GM12801 (cell line): Measurements from ENCODE around the gene EFNA3.

Experiments
- TF ChIP-seq, protein P1 (sequence below): IDR thresholded peaks from one replicate; pipeline ENCODE4 v1.5.1; 2011; ENCODE audit warnings: control low read depth; ENCODE audit not compliant: insufficient read length; ENCODE audit errors: extremely low read depth

The EFNA3 gene

DNA sequence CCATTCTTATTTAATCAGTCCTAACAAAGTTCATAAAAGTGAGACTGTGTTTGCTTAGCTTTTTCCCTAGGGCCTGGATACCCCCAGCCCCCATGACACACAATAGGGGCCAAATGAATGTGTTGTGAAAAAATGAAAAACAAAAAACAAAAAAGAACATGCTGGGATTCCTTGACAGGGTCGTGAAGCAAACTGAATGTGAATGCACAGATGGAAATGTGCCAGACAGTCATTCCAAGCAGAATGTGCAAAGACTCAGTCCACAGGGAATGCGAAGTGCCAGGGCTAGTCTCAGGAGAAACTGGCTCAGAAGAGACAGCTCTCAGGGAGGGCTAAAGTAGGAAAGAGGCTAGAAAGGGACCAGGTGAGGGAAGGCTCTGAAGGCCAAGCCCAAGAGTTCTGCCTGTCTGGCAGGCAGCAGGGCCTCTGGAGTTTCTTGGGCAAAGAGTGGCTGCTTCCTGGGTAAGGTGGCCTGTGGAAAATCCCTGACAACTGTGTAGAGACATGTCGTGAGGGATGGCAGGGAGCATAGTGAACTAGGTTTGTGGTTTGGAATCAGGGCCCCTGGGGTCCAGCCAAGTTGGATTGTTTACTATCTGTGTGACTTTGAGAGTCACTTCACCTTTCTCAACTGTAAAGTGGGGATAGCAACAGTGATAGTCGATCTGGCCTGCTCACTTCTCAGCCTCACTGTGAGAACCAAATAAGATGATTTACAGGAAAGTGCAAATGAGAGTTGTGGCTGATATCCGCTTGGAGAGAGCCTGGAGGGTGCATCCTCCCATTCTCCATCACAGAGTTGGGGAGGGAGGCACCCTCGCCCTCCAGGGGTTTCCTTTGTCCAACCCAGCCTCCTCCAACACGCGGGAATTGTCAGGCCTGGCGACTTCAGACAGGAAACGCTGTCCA lies 28.7 kb upstream of the EFNA3 start:
- TF ChIP-seq, protein P1, sequence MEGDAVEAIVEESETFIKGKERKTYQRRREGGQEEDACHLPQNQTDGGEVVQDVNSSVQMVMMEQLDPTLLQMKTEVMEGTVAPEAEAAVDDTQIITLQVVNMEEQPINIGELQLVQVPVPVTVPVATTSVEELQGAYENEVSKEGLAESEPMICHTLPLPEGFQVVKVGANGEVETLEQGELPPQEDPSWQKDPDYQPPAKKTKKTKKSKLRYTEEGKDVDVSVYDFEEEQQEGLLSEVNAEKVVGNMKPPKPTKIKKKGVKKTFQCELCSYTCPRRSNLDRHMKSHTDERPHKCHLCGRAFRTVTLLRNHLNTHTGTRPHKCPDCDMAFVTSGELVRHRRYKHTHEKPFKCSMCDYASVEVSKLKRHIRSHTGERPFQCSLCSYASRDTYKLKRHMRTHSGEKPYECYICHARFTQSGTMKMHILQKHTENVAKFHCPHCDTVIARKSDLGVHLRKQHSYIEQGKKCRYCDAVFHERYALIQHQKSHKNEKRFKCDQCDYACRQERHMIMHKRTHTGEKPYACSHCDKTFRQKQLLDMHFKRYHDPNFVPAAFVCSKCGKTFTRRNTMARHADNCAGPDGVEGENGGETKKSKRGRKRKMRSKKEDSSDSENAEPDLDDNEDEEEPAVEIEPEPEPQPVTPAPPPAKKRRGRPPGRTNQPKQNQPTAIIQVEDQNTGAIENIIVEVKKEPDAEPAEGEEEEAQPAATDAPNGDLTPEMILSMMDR: no peak

- TF ChIP-seq, protein P1: no peak
These were observed 27.9 kb upstream of the EFNA3 start, which contains the start of gene ADAM15 for GRCh38 chr1:155050560-155051341. Gene ADAM15, plus strand, starts transcription at chr1:155051316. Its CDS starts 71 bp downstream, at chr1:155051387.

GRCh38 chr1:155051342-155051776 lies 27.3 kb upstream of the EFNA3 start:
- TF ChIP-seq, protein P1: no peak

DNA sequence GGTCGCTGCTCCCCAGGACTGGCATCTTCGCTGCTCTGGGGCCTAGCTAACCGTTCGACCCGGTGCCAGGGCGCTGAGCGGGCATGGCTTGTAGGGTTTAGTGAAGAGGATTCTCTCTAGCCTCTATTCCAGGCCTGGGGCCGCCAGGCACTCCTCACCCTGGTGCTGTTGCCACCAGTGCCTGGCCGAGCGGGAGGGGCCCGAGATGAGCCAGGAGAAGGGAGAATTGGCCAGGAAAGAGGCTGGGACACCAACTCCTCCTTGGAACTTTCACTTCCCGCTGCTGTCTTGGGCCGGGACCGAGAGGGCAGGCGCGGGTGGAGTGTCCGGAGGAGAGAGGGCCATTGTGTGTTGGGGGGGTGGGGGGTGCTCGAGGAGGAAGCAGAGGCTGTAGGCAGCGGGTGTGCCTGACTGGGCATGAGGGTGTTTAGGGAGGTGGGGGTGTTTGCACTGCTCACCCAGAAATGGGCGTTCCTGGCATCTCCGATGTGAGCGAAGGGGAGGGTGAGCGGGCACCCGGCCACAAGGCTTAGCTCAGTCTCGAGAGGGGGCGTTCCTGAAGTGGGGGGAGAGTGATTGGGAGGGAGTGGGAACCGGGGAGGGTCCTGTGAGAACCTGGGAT lies 26.7 kb upstream of the EFNA3 start:
- TF ChIP-seq, protein P1: no peak

GRCh38 chr1:155052439-155053395 lies 25.9 kb upstream of the EFNA3 start:
- TF ChIP-seq, protein P1: no peak

DNA sequence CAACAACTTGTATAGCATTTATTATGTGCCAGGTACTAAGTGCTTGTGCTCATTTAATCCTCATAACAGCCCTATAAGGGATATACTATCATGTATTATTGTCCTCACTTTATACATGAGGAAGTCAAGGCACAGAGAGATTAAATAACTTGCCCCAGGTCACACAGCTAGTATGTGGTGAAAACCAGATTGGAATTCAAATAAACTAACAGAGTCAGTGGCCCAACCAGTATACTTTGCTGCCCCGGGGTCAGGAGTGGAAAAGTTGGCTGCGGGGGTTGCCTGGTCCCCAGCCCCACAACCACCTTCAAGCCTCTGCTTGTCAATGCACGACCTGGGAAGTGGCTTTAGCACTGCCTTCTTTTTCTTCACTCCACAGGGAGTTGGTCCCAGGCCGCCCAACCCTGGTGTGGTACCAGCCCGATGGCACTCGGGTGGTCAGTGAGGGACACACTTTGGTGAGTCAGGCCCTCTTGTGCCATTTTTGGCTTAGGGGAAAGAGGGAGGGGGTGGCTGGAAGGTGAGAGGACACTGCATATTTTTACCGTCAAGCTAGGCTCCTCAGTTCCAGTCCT lies 25.0 kb upstream of the EFNA3 start:
- TF ChIP-seq, protein P1: no peak
